ENCODE measurements around the gene SORCS2. TPM values are rescaled to one million over a fixed set of nuclear protein-coding genes. Genes with fewer than 3 reads are reported as not detected.

The SORCS2 gene
- total and polyA plus RNA-seq, 2 of the 8 experiments (the other 6 are each of a cell fraction or from before 2014, with no cell fraction given), result 0.36 to 1.8 TPM

GRCh38 chr4:7403001-7403400 lies 210.7 kb downstream of the SORCS2 start:
- POLR2A ChIA-PET (ENCODE audit: partially characterized antibody), result no interaction called here
- Histone ChIP-seq H3K23ac (ENCODE audit: insufficient read length) (no peak overlapping the region), H2BK20ac (ENCODE audit: low read length) (no peak overlapping the region), H3K9ac (replicated peaks in 1 of 4; ENCODE audit: extremely low read depth in 1 of 4, low read depth in 3 of 4, low read length in 3 of 4) (no peak overlapping the region), H2BK120ac (replicated peaks; ENCODE audit: low read depth, low read length) (no peak overlapping the region), H3K79me2 (ENCODE audit: control insufficient read depth in 1 of 2, insufficient read depth in 2 of 2, low read length in 2 of 2) (no peaks in the 10 kb centered on the region), H2BK5ac (ENCODE audit: low read depth, low read length) (no peak overlapping the region), H4K5ac (ENCODE audit: insufficient read length, low read depth, low read length) (no peak overlapping the region), H4K91ac (replicated peaks; ENCODE audit: insufficient read length, low read length) (no peak overlapping the region), H2AK5ac (ENCODE audit: low read depth, low read length) (no peak overlapping the region), H2BK12ac (ENCODE audit: low read depth, low read length) (no peak overlapping the region), H4K8ac (ENCODE audit: extremely low read depth, insufficient read depth, low read length) (no peak overlapping the region), H4K20me1 (replicated peaks in 1 of 2; ENCODE audit: control insufficient read depth in 1 of 2, insufficient read depth in 2 of 2, low read length in 2 of 2) (peaks cover 0 to 2% of the 10 kb centered on the region in 2 experiments), H2AFZ (ENCODE audit: low read length) (no peak overlapping the region), H3K23me2 (ENCODE audit: low read depth, low read length) (peaks cover 9% of the 10 kb centered on the region; the same call in 1 of the 2 replicates), H3K27me3 (replicated peaks in 1 of 4; ENCODE audit: control insufficient read depth in 3 of 4, extremely low read depth in 1 of 4, insufficient read depth in 3 of 4, low read length in 3 of 4) (peaks cover 0 to 3% (median under 1%) of the 10 kb centered on the region in 4 experiments; a peak in 2 of 7 replicates), H3K27ac (ENCODE audit: low read depth, low read length) (no peak overlapping the region), H3K4ac (replicated peaks; ENCODE audit: insufficient read length, low read depth, low read length) (no peak overlapping the region), H3K18ac (ENCODE audit: extremely low read depth, low read length) (no peak overlapping the region), H3K4me2 (ENCODE audit: insufficient read depth in 1 of 2, low read depth in 2 of 2, low read length in 2 of 2) (no peak overlapping the region), H3K79me1 (ENCODE audit: low read depth, low read length) (no peaks in the 10 kb centered on the region), H3K56ac (replicated peaks; ENCODE audit: insufficient read length, low read depth, low read length) (no peak overlapping the region), H3K4me3 (ENCODE audit: extremely low read depth in 1 of 4, insufficient read depth in 2 of 4, low read depth in 3 of 4, low read length in 4 of 4) (no peak overlapping the region), H3K4me1 (replicated peaks in 1 of 4; ENCODE audit: control insufficient read depth in 3 of 4, insufficient read depth in 4 of 4, low read length in 3 of 4) (no peaks in the 10 kb centered on the region), H2BK15ac (ENCODE audit: low read length) (no peak overlapping the region), H3K14ac (ENCODE audit: insufficient read length) (no peak overlapping the region), H3K9me3 (ENCODE audit: insufficient read depth in 2 of 2, low read depth in 1 of 2, low read length in 1 of 2) (no peaks in the 10 kb centered on the region), H3K36me3 (ENCODE audit: control insufficient read depth in 2 of 4, insufficient read depth in 4 of 4, low read length in 3 of 4) (no peaks in the 10 kb centered on the region)
- FAIRE-seq, result no peak
- 85% methylated on average over 3 of the region's 3 CpGs; no CpG with 5 or more reads in 1 of the 2 experiments for WGBS, 2 experiments (ENCODE audit: extremely low coverage in 1 of 2, insufficient coverage in 1 of 2, insufficient read length in 1 of 2, insufficient replicate concordance in 2 of 2, low coverage in 1 of 2, low lambda C conversion rate in 2 of 2, missing lambda C conversion rate in 1 of 2)
- CTCF ChIA-PET (ENCODE audit: partially characterized antibody), result interaction anchor here (1.7 kb wide), 1 partner anchor 11 kb away, joined by 14 read pairs; no protein-coding TSS in a partner anchor
- DNase-seq (ENCODE audit: low read depth in 1 of 2, low spot score in 2 of 2), result no peak
- TF ChIP-seq SIN3A (conservative IDR thresholded peaks at IDR 0.05 in 1 of 2, IDR thresholded peaks at IDR 0.05 in 1 of 2; ENCODE audit: low read depth in 1 of 2, low read length in 2 of 2) (no peak), EGR1 (IDR thresholded peaks at IDR 0.05; ENCODE audit: borderline replicate concordance, low read depth, low read length) (no peak), RAD21 (IDR thresholded peaks at IDR 0.05 in 1 of 2, conservative IDR thresholded peaks at IDR 0.05 in 1 of 2; ENCODE audit: low read depth in 2 of 2, low read length in 2 of 2) (no peak), CEBPB (IDR thresholded peaks at IDR 0.05; ENCODE audit: low read depth, low read length) (no peak), KDM4A (IDR thresholded peaks at IDR 0.05; ENCODE audit: low read depth, low read length, severe bottlenecking) (no peak), POLR2A (IDR thresholded peaks at IDR 0.05; ENCODE audit: control extremely low read depth in 1 of 2, low read depth in 2 of 2, low read length in 2 of 2) (no peak), TAF1 (IDR thresholded peaks at IDR 0.05; ENCODE audit: low read depth, low read length) (no peak), SIRT6 (IDR thresholded peaks at IDR 0.05; ENCODE audit: low read length) (no peak), HDAC2 (IDR thresholded peaks at IDR 0.05; ENCODE audit: borderline replicate concordance in 1 of 2, low read depth in 2 of 2, low read length in 2 of 2) (no peak), CREB1 (IDR thresholded peaks at IDR 0.05) (no peak), EP300 (IDR thresholded peaks at IDR 0.05; ENCODE audit: borderline replicate concordance in 1 of 2, low read depth in 2 of 2, low read length in 2 of 2) (no peak), BCL11A (IDR thresholded peaks at IDR 0.05; ENCODE audit: low read depth in 2 of 2, low read length in 2 of 2) (no peak), RNF2 (IDR thresholded peaks at IDR 0.05; ENCODE audit: borderline replicate concordance, low read depth, low read length, missing control alignments, poor library complexity, severe bottlenecking) (no peak), SP1 (IDR thresholded peaks at IDR 0.05; ENCODE audit: low read depth, low read length) (no peak)
